DMS114 treated with DMSO at 0.1 percent for 48 hours (cell line): ENCODE measurements around the gene AP1M2.
"Not testable (repeated sequence)": the region's sequence is repeated elsewhere in the genome, so short reads cannot be mapped to it uniquely, and the experiment has no call there.

Experiments used
- DNase-seq: peaks from one replicate; lab custom pipeline; 2025; ENCODE audit not compliant: unreplicated experiment; lab: John Stamatoyannopoulos, UW

The AP1M2 gene

GRCh38 chr19:10543059-10543419 lies 44.1 kb downstream of the AP1M2 start:
- no peak for DNase-seq

GRCh38 chr19:10539016-10539415 lies 48.1 kb downstream of the AP1M2 start:
- not testable (repeated sequence) for DNase-seq

GRCh38 chr19:10538204-10538983 lies 48.7 kb downstream of the AP1M2 start:
- no peak for DNase-seq

- DNase-seq: no peak
These were observed 49.4 kb downstream of the AP1M2 start for GRCh38 chr19:10537668-10538067.

- DNase-seq: no peak
These were observed 51.5 kb downstream of the AP1M2 start for GRCh38 chr19:10535613-10536012.

GRCh38 chr19:10533646-10534386 lies 53.3 kb downstream of the AP1M2 start:
- DNase-seq: no peak

GRCh38 chr19:10532457-10532856 lies 54.7 kb downstream of the AP1M2 start:
- DNase-seq: no peak

- DNase-seq: not testable (repeated sequence)
These were observed 60.2 kb downstream of the AP1M2 start for GRCh38 chr19:10526887-10527286.

GRCh38 chr19:10525636-10526035 lies 61.5 kb downstream of the AP1M2 start:
- no peak for DNase-seq

GRCh38 chr19:10523135-10523636 lies 63.9 kb downstream of the AP1M2 start:
- no peak for DNase-seq
